GM12891 (cell line): ENCODE results near the gene SIX1.

Source experiments
- DNase-seq: peaks from one replicate; pipeline ENCODE4 v3.0.0; 2011; ENCODE audit warnings: low spot score; ENCODE audit not compliant: insufficient read length
- FAIRE-seq: peaks from 2 replicates; lab custom pipeline; 2011; peaks lifted over from hg19 to GRCh38; lab: Jason Lieb, UNC
- PAX5 ChIP-seq: IDR thresholded peaks from 2 replicates; pipeline ENCODE4 v1.6.1; 2011; ENCODE audit warnings: low read length, moderate library complexity, mild to moderate bottlenecking; ENCODE audit not compliant: insufficient read depth, severe bottlenecking
- POLR2A ChIP-seq: IDR thresholded peaks from 2 replicates; pipeline ENCODE4 v1.6.1; 2011; ENCODE audit warnings: low read depth, low read length, control low read depth
- POLR2AphosphoS5 ChIP-seq: IDR thresholded peaks from 2 replicates; pipeline ENCODE4 v1.6.1; 2011; ENCODE audit warnings: low read depth, low read length, control low read depth
- POU2F2 ChIP-seq: IDR thresholded peaks from 2 replicates; pipeline ENCODE4 v1.6.1; 2011; ENCODE audit warnings: low read depth, mild to moderate bottlenecking, control low read depth, low read length, moderate library complexity
- SPI1 ChIP-seq: IDR thresholded peaks from 2 replicates; pipeline ENCODE4 v1.6.1; 2011; ENCODE audit warnings: low read depth, low read length, control low read depth
- TAF1 ChIP-seq: IDR thresholded peaks from 2 replicates; pipeline ENCODE4 v1.6.1; 2011; ENCODE audit warnings: low read depth, low read length, control low read depth

SIX1 gene

GRCh38 chr14:60651086-60651795 lies 2.0 kb upstream of the SIX1 start:
- FAIRE-seq (no peak), DNase-seq (no peak)
- no peak for TF ChIP-seq POLR2AphosphoS5

GRCh38 chr14:60650373-60650961 lies 1.2 kb upstream of the SIX1 start:
- FAIRE-seq (no peak), DNase-seq (no peak)
- no peak for TF ChIP-seq TAF1
- no peak for TF ChIP-seq SPI1
- no peak for TF ChIP-seq POLR2A
- TF ChIP-seq POU2F2, result no peak
- no peak for TF ChIP-seq PAX5
- no peak for TF ChIP-seq POLR2AphosphoS5

- FAIRE-seq, result no peak
Observed at GRCh38 chr14:60649875-60650372, 647 bp upstream of the SIX1 start.

GRCh38 chr14:60648249-60648933 lies 886 bp downstream of the SIX1 start:
- no peak for DNase-seq
- no peak for FAIRE-seq
- TF ChIP-seq PAX5 (no peak), SPI1 (no peak), POU2F2 (no peak), POLR2A (no peak), POLR2AphosphoS5 (no peak), TAF1 (no peak)

More at GRCh38 chr14:60649875-60650372, 647 bp upstream of the SIX1 start:
- TF ChIP-seq PAX5 (no peak), POLR2A (no peak), TAF1 (no peak), POLR2AphosphoS5 (no peak), SPI1 (no peak), POU2F2 (no peak)
- DNase-seq, result no peak

- TF ChIP-seq POLR2AphosphoS5, result no peak
- no peak for TF ChIP-seq POU2F2
- TF ChIP-seq PAX5, result no peak
- TF ChIP-seq POLR2A, result no peak
- no peak for TF ChIP-seq SPI1
- TF ChIP-seq TAF1, result no peak
- no peak for FAIRE-seq
- no peak for DNase-seq
Observed at GRCh38 chr14:60647837-60648248, 1.4 kb downstream of the SIX1 start.

GRCh38 chr14:60647081-60647836 lies 2.0 kb downstream of the SIX1 start:
- TF ChIP-seq SPI1 (no peak), TAF1 (no peak), PAX5 (no peak), POU2F2 (no peak), POLR2A (no peak), POLR2AphosphoS5 (no peak)
- FAIRE-seq (no peak), DNase-seq (no peak)

- no peak for DNase-seq
- no peak for TF ChIP-seq SPI1
- TF ChIP-seq PAX5, result no peak
- TF ChIP-seq TAF1, result no peak
- TF ChIP-seq POU2F2, result no peak
- no peak for TF ChIP-seq POLR2AphosphoS5
- no peak for TF ChIP-seq POLR2A
- FAIRE-seq, result no peak
Observed at GRCh38 chr14:60646226-60646818, 3.0 kb downstream of the SIX1 start.

GRCh38 chr14:60645126-60645741 lies 4.0 kb downstream of the SIX1 start:
- no peak for FAIRE-seq
- TF ChIP-seq POLR2AphosphoS5, result no peak
- TF ChIP-seq TAF1, result no peak
- no peak for TF ChIP-seq PAX5
- no peak for TF ChIP-seq POU2F2
- TF ChIP-seq POLR2A, result no peak
- TF ChIP-seq SPI1, result no peak
- no peak for DNase-seq
